Measurements from ENCODE around the gene VAV2. TPM values are rescaled to one million over a fixed set of nuclear protein-coding genes. Genes with fewer than 3 reads are reported as not detected.

Gene VAV2
- total RNA-seq, 1 donor, result 13.4 TPM

DNA sequence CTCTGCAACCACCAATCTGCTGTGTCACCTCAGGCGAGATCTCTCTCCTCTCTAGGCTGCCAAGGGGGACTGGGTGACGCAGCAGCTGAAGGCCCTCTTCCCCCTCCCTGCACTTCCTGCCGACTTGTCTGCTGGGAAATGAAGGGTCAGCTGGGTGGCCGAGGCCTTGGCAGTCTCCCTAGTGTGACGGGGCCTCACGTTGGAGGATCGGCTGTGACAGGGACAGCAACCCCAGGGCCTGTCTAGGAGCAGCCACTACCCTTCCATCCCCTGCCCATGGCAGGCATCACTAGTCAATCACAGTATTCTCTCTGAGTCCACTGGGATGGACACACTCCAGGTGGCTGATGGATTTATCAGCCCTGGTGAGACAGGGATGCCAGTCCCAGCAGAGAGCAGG is 146.7 kb downstream of the VAV2 start:
- DNase-seq (ENCODE audit: low read depth), result peak; percentile 70
- H3K4me3 ChIP-seq (ENCODE audit: low read depth, low read length), result no peak overlapping the region
- TF ChIP-seq, protein P1, sequence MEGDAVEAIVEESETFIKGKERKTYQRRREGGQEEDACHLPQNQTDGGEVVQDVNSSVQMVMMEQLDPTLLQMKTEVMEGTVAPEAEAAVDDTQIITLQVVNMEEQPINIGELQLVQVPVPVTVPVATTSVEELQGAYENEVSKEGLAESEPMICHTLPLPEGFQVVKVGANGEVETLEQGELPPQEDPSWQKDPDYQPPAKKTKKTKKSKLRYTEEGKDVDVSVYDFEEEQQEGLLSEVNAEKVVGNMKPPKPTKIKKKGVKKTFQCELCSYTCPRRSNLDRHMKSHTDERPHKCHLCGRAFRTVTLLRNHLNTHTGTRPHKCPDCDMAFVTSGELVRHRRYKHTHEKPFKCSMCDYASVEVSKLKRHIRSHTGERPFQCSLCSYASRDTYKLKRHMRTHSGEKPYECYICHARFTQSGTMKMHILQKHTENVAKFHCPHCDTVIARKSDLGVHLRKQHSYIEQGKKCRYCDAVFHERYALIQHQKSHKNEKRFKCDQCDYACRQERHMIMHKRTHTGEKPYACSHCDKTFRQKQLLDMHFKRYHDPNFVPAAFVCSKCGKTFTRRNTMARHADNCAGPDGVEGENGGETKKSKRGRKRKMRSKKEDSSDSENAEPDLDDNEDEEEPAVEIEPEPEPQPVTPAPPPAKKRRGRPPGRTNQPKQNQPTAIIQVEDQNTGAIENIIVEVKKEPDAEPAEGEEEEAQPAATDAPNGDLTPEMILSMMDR (IDR thresholded peaks at IDR 0.05; ENCODE audit: insufficient read depth, low read depth, low read length), result no peak

DNA sequence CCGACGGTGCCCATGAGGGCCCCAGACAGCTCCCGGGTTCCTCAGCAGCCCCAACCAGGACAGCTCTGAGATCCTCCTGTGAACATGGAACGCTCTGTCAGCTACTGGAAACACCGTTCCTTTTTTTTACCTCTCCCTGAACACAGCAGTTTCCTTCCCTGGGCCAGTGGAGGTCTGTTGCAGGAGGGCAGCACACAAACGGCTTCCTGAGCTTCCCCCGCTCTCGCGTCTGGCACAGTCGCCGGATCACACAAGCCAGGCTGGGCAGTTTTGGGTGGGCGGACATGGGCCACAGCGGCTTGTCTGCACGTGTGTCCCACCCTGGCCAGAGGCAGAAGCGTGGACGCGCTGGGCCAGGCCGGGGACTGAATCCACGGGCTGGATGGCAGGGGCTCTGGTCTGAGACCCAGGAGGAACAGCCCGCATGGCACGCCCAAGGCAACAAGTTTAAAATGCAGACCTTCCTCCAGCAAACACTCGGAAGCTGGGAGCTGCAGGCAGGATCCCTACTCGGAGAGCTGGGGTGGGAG is 147.2 kb downstream of the VAV2 start:
- no peak overlapping the region for H3K4me3 ChIP-seq (ENCODE audit: low read depth, low read length)
- TF ChIP-seq, protein P1 (IDR thresholded peaks at IDR 0.05; ENCODE audit: insufficient read depth, low read depth, low read length), result no peak
- DNase-seq (ENCODE audit: low read depth), result no peak

DNA sequence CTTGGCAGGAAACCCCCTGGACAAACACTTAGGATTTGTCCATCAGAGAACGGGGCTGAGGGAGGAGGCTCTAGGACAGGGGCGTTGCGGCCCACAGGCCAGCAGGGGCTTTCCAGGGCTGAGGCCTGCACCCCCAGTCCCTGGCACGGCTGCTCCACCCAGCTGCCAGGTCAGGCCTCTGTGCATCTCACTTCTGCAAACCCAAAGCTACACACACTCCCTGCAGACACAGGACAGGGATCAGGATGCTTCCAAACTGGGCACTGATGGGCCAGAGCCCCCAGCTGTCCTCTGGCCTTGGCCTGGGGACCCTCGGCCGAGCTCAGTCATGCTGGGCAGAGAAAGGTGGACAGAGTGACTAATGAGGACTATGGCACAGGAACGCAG is 147.7 kb downstream of the VAV2 start:
- no peak overlapping the region for H3K4me3 ChIP-seq (ENCODE audit: low read depth, low read length)
- TF ChIP-seq, protein P1 (IDR thresholded peaks at IDR 0.05; ENCODE audit: insufficient read depth, low read depth, low read length), result no peak
- no peak for DNase-seq (ENCODE audit: low read depth)

DNA sequence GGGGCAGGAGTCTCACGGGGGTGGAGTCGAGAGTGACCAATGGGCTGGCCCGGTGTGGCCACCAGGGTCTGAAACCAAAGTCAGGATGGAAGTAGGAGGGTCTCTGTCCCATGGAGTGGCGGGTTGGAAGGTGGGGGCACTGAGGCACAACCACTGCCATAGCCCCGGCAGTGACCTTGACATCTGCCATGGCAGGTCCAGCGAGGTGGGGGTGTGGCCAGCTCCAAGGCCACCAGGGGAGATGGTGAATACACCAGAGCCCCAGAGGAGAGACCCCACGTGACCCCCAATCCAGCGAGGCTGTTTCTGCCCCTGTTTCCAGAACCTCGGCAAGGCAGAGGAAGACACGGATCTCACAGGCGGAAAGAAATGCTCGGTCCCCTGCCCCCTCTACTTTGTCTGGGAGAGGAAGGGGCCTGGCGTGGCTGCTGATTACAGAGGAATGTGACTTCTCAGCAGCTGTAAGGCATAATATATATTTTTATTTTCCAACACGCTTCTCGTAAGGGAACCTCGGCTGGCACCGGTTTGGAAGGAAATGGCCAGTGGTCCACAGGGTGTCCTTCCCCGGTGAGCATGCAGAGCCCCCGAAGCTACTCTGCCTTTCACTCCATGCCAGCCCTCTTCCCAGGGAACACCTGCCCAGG is 148.2 kb downstream of the VAV2 start:
- TF ChIP-seq, protein P1 (IDR thresholded peaks at IDR 0.05; ENCODE audit: insufficient read depth, low read depth, low read length), result no peak
- DNase-seq (ENCODE audit: low read depth), result no peak
- no peak overlapping the region for H3K4me3 ChIP-seq (ENCODE audit: low read depth, low read length)

DNA sequence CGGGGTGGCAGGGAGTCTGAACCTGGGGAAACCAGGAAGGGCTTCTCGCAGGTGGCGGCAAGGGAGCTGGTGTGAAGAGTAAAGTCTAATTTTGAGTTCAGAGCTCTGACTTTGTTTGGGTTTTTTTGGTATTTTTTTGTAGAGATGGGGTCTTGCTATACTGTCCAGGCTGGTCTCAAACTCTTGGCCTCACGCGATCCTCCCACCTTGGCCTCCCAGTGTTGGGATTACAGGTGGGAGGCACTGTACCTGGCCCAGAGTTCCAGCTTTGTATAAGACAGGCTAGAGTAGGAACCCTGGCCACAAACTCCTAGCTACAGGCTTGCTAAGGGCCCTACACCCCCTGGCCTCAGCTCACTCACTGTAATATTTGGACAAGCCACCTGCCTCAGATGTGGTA is 148.9 kb downstream of the VAV2 start:
- no peak overlapping the region for H3K4me3 ChIP-seq (ENCODE audit: low read depth, low read length)
- DNase-seq (ENCODE audit: low read depth), result no peak
- TF ChIP-seq, protein P1 (IDR thresholded peaks at IDR 0.05; ENCODE audit: insufficient read depth, low read depth, low read length), result no peak

DNA sequence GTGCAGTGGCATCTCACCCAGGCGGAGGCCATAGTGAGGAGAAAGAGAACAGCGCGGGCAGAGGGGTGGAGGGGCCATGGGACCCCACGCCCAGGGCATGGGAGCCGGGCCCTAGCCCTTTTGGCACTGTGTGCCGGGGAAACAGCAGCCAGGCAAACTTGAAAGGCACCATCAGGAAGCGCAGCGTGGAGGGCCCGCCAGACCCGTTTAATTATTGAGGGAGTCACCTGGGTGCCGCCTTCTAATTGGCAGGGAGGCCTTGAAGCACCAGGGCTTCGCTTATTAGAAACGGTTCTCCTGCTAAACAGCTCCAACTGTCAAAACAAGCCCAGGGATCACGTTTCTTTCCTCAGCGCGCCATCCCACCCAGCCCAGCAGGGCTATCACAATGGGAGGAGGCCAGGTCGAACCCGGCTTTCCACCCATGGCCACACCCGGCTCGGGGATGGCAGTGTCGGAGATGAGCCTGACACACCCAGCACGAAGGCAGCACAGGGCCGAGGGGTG is 149.3 kb downstream of the VAV2 start:
- TF ChIP-seq, protein P1 (IDR thresholded peaks at IDR 0.05; ENCODE audit: insufficient read depth, low read depth, low read length), result no peak

More for the DNA sequence above, 149.3 kb downstream of the VAV2 start:
- DNase-seq (ENCODE audit: low read depth), result no peak
- H3K4me3 ChIP-seq (ENCODE audit: low read depth, low read length), result no peak overlapping the region

All from fibroblast of villous mesenchyme (primary cell).